HepG2 (cell line): ENCODE measurements around the gene TAS2R13. TPM values are rescaled to one million over a fixed set of nuclear protein-coding genes. Genes with fewer than 3 reads are reported as not detected.
A peak's percentile ranks its signal among the peaks of the same experiment; 100 is the strongest.

Source experiments
- ATAC-seq: fragments of 200-7000 bp; cut with Tn5 transposase; 3 replicates; pipeline ENCODE4 v1.9.1; 2020; ENCODE audit warnings: mild to moderate bottlenecking, moderate library complexity
- BruUV-seq: library from RNA; stranded (reverse); fragments of 400-500 nt; replicated peaks from 2 replicates; lab custom pipeline; 2021; lab: Mats Ljungman, UMichigan
- CTCF ChIA-PET: fragments of 300-600 bp; formaldehyde crosslinking; extraction: SDS; loops from one replicate; lab custom pipeline; 2021; ENCODE audit warnings: low total read pairs, inconsistent platforms, low intra/inter-chr PET ratio; lab: Yijun Ruan, JAX
- POLR2A ChIA-PET: fragments of 350-600 bp; sonication (Branson Sonifier 250); formaldehyde crosslinking; loops from one replicate; lab custom pipeline; 2020; ENCODE audit warnings: antibody characterized with exemption, inconsistent platforms; lab: Yijun Ruan, JAX
- DNase-seq: peaks from one replicate; pipeline ENCODE4 v3.0.0-alpha.2; 2015; ENCODE audit warnings: low spot score
- FAIRE-seq: peaks from 3 replicates; lab custom pipeline; 2011; peaks lifted over from hg19 to GRCh38; lab: Jason Lieb, UNC
- H2AFZ ChIP-seq: one replicate; pipeline ENCODE4 v1.6.1; 2011; ENCODE audit warnings: low read length, inconsistent platforms
- H3K27ac ChIP-seq: fragments of 300-600 bp; 3 replicates; pipeline ENCODE4 v1.8.0; 2011; ENCODE audit warnings: mixed run types, mild to moderate bottlenecking, mixed read lengths, low read length, inconsistent platforms; ENCODE audit not compliant: insufficient read depth; ENCODE audit errors: extremely low read length
- H3K27me3 ChIP-seq, 2 experiments: fragments of 200-600 bp in 1 of 2; 2 replicates in 1 of 2; 3 replicates in 1 of 2; pipeline versions ENCODE4 v1.6.0 to v1.8.0; 2011; ENCODE audit warnings: low read length in 2 of 2, mild to moderate bottlenecking in 2 of 2, moderate library complexity in 2 of 2, inconsistent platforms in 1 of 2; ENCODE audit not compliant: insufficient read depth in 2 of 2, control insufficient read depth in 1 of 2
- H3K36me3 ChIP-seq, 2 experiments: fragments of 200-600 bp in 1 of 2; replicated peaks in 1 of 2; 2 replicates in 1 of 2; 3 replicates in 1 of 2; pipeline versions ENCODE4 v1.5.1 to v1.8.0; 2011; ENCODE audit warnings: low read length in 2 of 2, inconsistent platforms in 1 of 2; ENCODE audit not compliant: insufficient read depth in 2 of 2, control insufficient read depth in 1 of 2
- H3K4me1 ChIP-seq: 2 replicates; pipeline ENCODE4 v1.5.1; 2012; ENCODE audit warnings: low read length, inconsistent platforms; ENCODE audit not compliant: insufficient read depth
- H3K4me2 ChIP-seq: 2 replicates; pipeline ENCODE4 v1.6.0; 2011; ENCODE audit warnings: low read depth, low read length, inconsistent platforms
- H3K4me3 ChIP-seq, 3 experiments: fragments of 200-600 bp in 1 of 3; sonication (generic), shearing (Covaris generic) in 1 of 3; replicated peaks in 1 of 3; 2 replicates each; pipeline ENCODE4 v1.5.1; 2011 to 2016; ENCODE audit warnings: low read length in 3 of 3, inconsistent platforms in 2 of 3, low read depth in 2 of 3, mild to moderate bottlenecking in 2 of 3, control low read depth in 1 of 3, mixed read lengths in 1 of 3; ENCODE audit not compliant: insufficient read depth in 1 of 3
- H3K79me2 ChIP-seq: one replicate; pipeline ENCODE4 v1.6.1; 2011; ENCODE audit warnings: low read length, inconsistent platforms; ENCODE audit not compliant: insufficient read depth
- H3K9ac ChIP-seq: 2 replicates; pipeline ENCODE4 v1.6.0; 2011; ENCODE audit warnings: mild to moderate bottlenecking, low read depth, low read length, inconsistent platforms; ENCODE audit not compliant: insufficient read depth
- H3K9me3 ChIP-seq: 2 replicates; pipeline ENCODE4 v1.5.1; 2012; ENCODE audit warnings: mild to moderate bottlenecking, low read length
- H4K20me1 ChIP-seq: 2 replicates; pipeline ENCODE4 v1.6.0; 2011; ENCODE audit warnings: inconsistent platforms, mild to moderate bottlenecking, low read length, moderate library complexity; ENCODE audit not compliant: insufficient read depth
- ETV5 ChIP-seq: IDR thresholded peaks from 2 replicates; pipeline ENCODE4 v1.6.1; 2018; ENCODE audit warnings: missing biosample characterization, missing genetic modification reagents, inconsistent platforms, borderline replicate concordance
- ETV6 ChIP-seq: sonication (generic); formaldehyde crosslinking; conservative IDR thresholded peaks from 2 replicates; pipeline ENCODE4 v1.4.0; 2020; ENCODE audit warnings: missing genetic modification reagents
- FLYWCH1 ChIP-seq: sonication (generic); formaldehyde crosslinking; IDR thresholded peaks from 2 replicates; pipeline ENCODE4 v1.8.1; 2023; ENCODE audit warnings: mild to moderate bottlenecking, missing genetic modification reagents
- FOXC1 ChIP-seq: sonication (generic); formaldehyde crosslinking; IDR thresholded peaks from 2 replicates; pipeline ENCODE4 v1.8.0; 2022; ENCODE audit warnings: mild to moderate bottlenecking, missing genetic modification reagents, borderline replicate concordance
- PRDM4 ChIP-seq: sonication (generic); formaldehyde crosslinking; IDR thresholded peaks from 2 replicates; pipeline ENCODE4 v1.9.0; 2021; ENCODE audit warnings: missing genetic modification reagents, borderline replicate concordance
- PTBP1 ChIP-seq: fragments of 200-400 bp; formaldehyde crosslinking; IDR thresholded peaks from 2 replicates; pipeline ENCODE4 v1.6.1; 2018; ENCODE audit warnings: low read length, low read depth; ENCODE audit not compliant: poor library complexity, severe bottlenecking
- TOE1 ChIP-seq: sonication (generic); formaldehyde crosslinking; IDR thresholded peaks from 2 replicates; pipeline ENCODE4 v1.4.0; 2020; ENCODE audit warnings: mild to moderate bottlenecking, missing genetic modification reagents
- ZBTB2 ChIP-seq: sonication (generic); formaldehyde crosslinking; IDR thresholded peaks from 2 replicates; pipeline ENCODE4 v1.8.0; 2022; ENCODE audit warnings: low read depth, missing genetic modification reagents
- ZNF17 ChIP-seq: sonication (generic); formaldehyde crosslinking; IDR thresholded peaks from 2 replicates; pipeline ENCODE4 v1.5.0; 2020; ENCODE audit warnings: mild to moderate bottlenecking, missing genetic modification reagents
- ZNF331 ChIP-seq: sonication (generic); formaldehyde crosslinking; IDR thresholded peaks from 2 replicates; pipeline ENCODE4 v1.4.0; 2020; ENCODE audit warnings: missing genetic modification reagents
- ZNF564 ChIP-seq: sonication (generic); formaldehyde crosslinking; IDR thresholded peaks from 2 replicates; pipeline ENCODE4 v1.8.1; 2023; ENCODE audit warnings: mild to moderate bottlenecking, missing genetic modification reagents
- ZNF597 ChIP-seq: sonication (generic); formaldehyde crosslinking; IDR thresholded peaks from 2 replicates; pipeline ENCODE4 v1.5.0; 2020; ENCODE audit warnings: missing genetic modification reagents
- WGBS: methylation state at CpG from one replicate; pipeline ENCODE4 v1.1.6; 2017; ENCODE audit warnings: low lambda C conversion rate; 5-methylcytosine and 5-hydroxymethylcytosine counted together
- in situ Hi-C: cut with HindIII; loops from 2 replicates; pipeline ENCODE4 v1.10.0; 2017; ENCODE audit warnings: low pct_unique_long_range_greater_than_20kb; ENCODE audit not compliant: extremely low pct_ligation_motif_present
- intact Hi-C: fragments of 100-400 bp; cut with micrococcal nuclease; formaldehyde crosslinking; loops from one replicate; pipeline ENCODE4 v1.10.0; 2022; ENCODE audit not compliant: unreplicated experiment
- polyA plus RNA-seq, 8 experiments: library from polyadenylated mRNA; depleted of rRNA in 3 of 8; stranded (reverse) in 7 of 8; unstranded in 1 of 8; fragments of >200 nt; fragmentation: Illumina TruSeq in 4 of 8; extraction: Trizol in 4 of 8; gene quantifications; 2 replicates each; pipeline versions ENCODE4 v1.2.1 to v1.2.3, GENCODE V29; 2011 to 2016; ENCODE audit warnings: low read depth in 4 of 8, missing spikeins in 1 of 8, mixed read lengths in 1 of 8; ENCODE audit not compliant: insufficient read depth in 1 of 8
- total RNA-seq, 5 experiments: library from RNA; depleted of rRNA; stranded (reverse); fragments of >200 nt; fragmentation: Illumina TruSeq; extraction: Trizol; gene quantifications; 2 replicates each; pipeline ENCODE4 v1.2.3, GENCODE V29; 2016; ENCODE audit warnings: low read depth in 1 of 5

The TAS2R13 gene
- total and polyA plus RNA-seq, 2 of the 13 experiments (the other 11 are each of a cell fraction or from before 2014, with no cell fraction given) = 0.33 to 1.3 TPM

- no TSS peak for BruUV-seq
- 95% methylated on average over 2 of the region's 2 CpGs for WGBS
- Histone ChIP-seq H3K9ac (no peak overlapping the region), H3K4me3 (no peak overlapping the region), H2AFZ (no peak overlapping the region), H3K4me2 (no peak overlapping the region), H3K79me2 (no peaks in the 10 kb centered on the region), H3K27me3 (no peaks in the 10 kb centered on the region; a peak in 1 of 5 replicates), H4K20me1 (no peaks in the 10 kb centered on the region), H3K36me3 (peaks cover 1 to 3% of the 10 kb centered on the region in 2 experiments; a peak in 1 of 5 replicates), H3K4me1 (peaks cover 5% of the 10 kb centered on the region; the same call in 1 of the 2 replicates), H3K27ac (no peak overlapping the region), H3K9me3 (no peaks in the 10 kb centered on the region)
- in situ Hi-C loops = no loop called here
- DNase-seq (no peak), ATAC-seq (no peak), FAIRE-seq (no peak)
- ChIA-PET POLR2A (no interaction called here), CTCF (no interaction called here)
- TF ChIP-seq ZNF564 (CRISPR knock-in tag) = no peak
- no peak for TF ChIP-seq ZNF597 (CRISPR knock-in tag)
- no peak for TF ChIP-seq ZBTB2 (CRISPR knock-in tag)
- no peak for TF ChIP-seq FOXC1 (CRISPR knock-in tag)
- intact Hi-C loops = no loop called here
These were observed 36.0 kb downstream of the TAS2R13 start for GRCh38 chr12:10873378-10873777.

GRCh38 chr12:10867381-10867780 lies 42.0 kb downstream of the TAS2R13 start:
- H3K9ac ChIP-seq = no peak overlapping the region
- in situ Hi-C loops = no loop called here
- H3K4me1 ChIP-seq = peaks cover 14% of the 10 kb centered on the region; the same call in 1 of the 2 replicates
- H3K27me3 ChIP-seq = no peaks in the 10 kb centered on the region; a peak in 1 of 5 replicates
- no peak overlapping the region for H3K27ac ChIP-seq
- no peaks in the 10 kb centered on the region for H3K79me2 ChIP-seq
- peak; percentile 23 for DNase-seq
- BruUV-seq = no TSS peak
- no peak overlapping the region for H3K4me3 ChIP-seq
- intact Hi-C loops = loop anchor here (1.0 to 5.0 kb wide), 2 partner anchors 35 to 332 kb away; no protein-coding TSS in a partner anchor
- H3K36me3 ChIP-seq = no peaks in the 10 kb centered on the region
- ChIA-PET CTCF (interaction anchor here (1.1 to 2.0 kb wide), 2 partner anchors 34 to 332 kb away, joined by 5 to 13 read pairs; no protein-coding TSS in a partner anchor), POLR2A (no interaction called here)
- H3K9me3 ChIP-seq = no peaks in the 10 kb centered on the region
- no peaks in the 10 kb centered on the region for H4K20me1 ChIP-seq
- 71% methylated on average over 2 of the region's 2 CpGs for WGBS
- ATAC-seq = peak; percentile 76
- H3K4me2 ChIP-seq = no peak overlapping the region
- no peak overlapping the region for H2AFZ ChIP-seq
- peak; percentile 8 for FAIRE-seq
- TF ChIP-seq PTBP1 (no peak), TOE1 (no peak), ZNF17 (CRISPR knock-in tag) (no peak), FLYWCH1 (CRISPR knock-in tag) (no peak), ZNF331 (no peak), ETV6 (no peak), ETV5 (CRISPR knock-in tag) (no peak), PRDM4 (no peak)
